Right lobe of liver (tissue), 6 donors: ENCODE results near the gene CYP4F3. TPM values are rescaled to one million over a fixed set of nuclear protein-coding genes. Genes with fewer than 3 reads are reported as not detected.

Experiments used
- ATAC-seq, 4 donors: fragments of 200-7000 bp; cut with Tn5 transposase; one replicate each; pipeline ENCODE4 v1.9.1; 2020; ENCODE audit warnings: mild to moderate bottlenecking in 4 of 4, moderate library complexity in 4 of 4
- DNase-seq, 3 donors: peaks; one replicate each; pipeline ENCODE4 v3.0.0-alpha.2; 2020
- H3K27ac ChIP-seq, 3 donors: fragments of 200-600 bp; one replicate each; pipeline ENCODE4 v1.8.0; 2022
- H3K27me3 ChIP-seq, 2 donors: fragments of 200-600 bp; one replicate each; pipeline ENCODE4 v1.8.0; 2022
- H3K36me3 ChIP-seq, 4 donors: fragments of 200-600 bp; sonication (generic) in 1 of 4; one replicate each; pipeline versions ENCODE4 v1.5.1 to v1.8.0; 2017 to 2022; ENCODE audit warnings: control low read depth in 1 of 4
- H3K4me1 ChIP-seq, 4 donors: fragments of 200-600 bp; sonication (generic) in 1 of 4; one replicate each; pipeline versions ENCODE4 v1.5.1 to v1.8.0; 2017 to 2022; ENCODE audit warnings: control low read depth in 1 of 4
- H3K4me3 ChIP-seq, 3 donors: fragments of 200-600 bp; one replicate each; pipeline ENCODE4 v1.8.0; 2022
- H3K9me3 ChIP-seq, 4 donors: fragments of 200-600 bp; sonication (generic) in 1 of 4; one replicate each; pipeline versions ENCODE4 v1.5.1 to v1.8.0; 2017 to 2022; ENCODE audit warnings: control low read depth in 1 of 4
- CTCF ChIP-seq, 4 donors: fragments of 200-600 bp in 3 of 4; fragments of 450-650 bp in 1 of 4; IDR thresholded peaks; one replicate each; pipeline versions ENCODE4 v1.5.1 to v1.8.0; 2016 to 2022; ENCODE audit warnings: antibody characterized with exemption in 4 of 4, mild to moderate bottlenecking in 2 of 4
- POLR2A ChIP-seq: fragments of 450-650 bp; IDR thresholded peaks from one replicate; pipeline ENCODE4 v1.6.1; 2017; ENCODE audit warnings: antibody characterized with exemption, mild to moderate bottlenecking
- WGBS: methylation state at CpG from one replicate; pipeline ENCODE4 v1.1.6; 2018; ENCODE audit warnings: low coverage, low lambda C conversion rate; ENCODE audit not compliant: insufficient coverage; ENCODE audit errors: missing lambda C conversion rate; 5-methylcytosine and 5-hydroxymethylcytosine counted together
- intact Hi-C, 2 donors: fragments of 100-400 bp; cut with DNase I; formaldehyde crosslinking; loops; one replicate each; pipeline versions ENCODE4 v1.11.2 to v1.14.1; 2022
- total RNA-seq, 6 experiments: library from RNA; depleted of rRNA in 2 of 6; stranded (reverse); fragments of >200 nt in 2 of 6; fragmentation: NEBNext Ultra II Directional in 3 of 6; extraction: Animal tissue kit (Norgen Biotek cat#: 25700) in 3 of 6; gene quantifications; one replicate each; pipeline versions ENCODE4 v1.1.0 to v1.2.4, GENCODE V29; 2016 to 2023
- donor health status: DM: no; HTN: yes; CAD: no.
- donor health status: DM: no; HTN: no; CAD: no.
- donor health status: DM: no; HTN: no; CAD: no.
- donor health status: DM: no; HTN: yes; CAD: no.
- donor health status: DM: no; HTN: yes; CAD: no.

Gene CYP4F3
- total RNA-seq, 6 experiments from 2014 or later = 186 to 573 (median 245) TPM

DNA sequence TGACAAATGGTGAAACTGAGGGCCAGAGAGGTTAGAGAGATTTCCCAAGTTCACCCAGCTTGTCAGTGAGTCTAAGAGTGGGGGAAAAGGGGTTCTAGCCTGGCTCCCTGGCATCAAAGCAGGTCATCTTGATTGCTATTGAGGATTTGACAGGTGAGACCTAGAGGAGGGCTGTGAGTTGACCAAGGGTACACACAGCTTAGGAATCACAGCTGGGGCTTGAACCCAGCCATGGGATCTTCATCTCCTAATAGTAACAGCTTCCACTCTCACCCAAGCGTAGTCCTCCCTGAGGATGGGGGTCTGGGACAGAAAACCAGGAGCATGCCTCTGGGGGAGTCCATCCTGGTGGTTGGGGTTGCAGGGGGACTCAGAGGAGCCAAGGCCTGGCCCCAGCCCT, 18.9 kb upstream of the CYP4F3 start:
- no peaks in the 10 kb centered on the region for H3K9me3 ChIP-seq
- ATAC-seq (peak in 1 of 4 donors; percentile 25), DNase-seq (no peak)
- H3K4me3 ChIP-seq = no peak overlapping the region
- WGBS = 17% methylated on average over 1 of the region's 1 CpG
- TF ChIP-seq POLR2A (no peak), CTCF (IDR thresholded peaks at IDR 0.05) (no peak)
- no peak overlapping the region for H3K27ac ChIP-seq
- intact Hi-C loops = no loop called here
- H3K4me1 ChIP-seq = no peaks in the 10 kb centered on the region
- no peaks in the 10 kb centered on the region for H3K36me3 ChIP-seq
- H3K27me3 ChIP-seq = no peaks in the 10 kb centered on the region

- Histone ChIP-seq H3K27ac (no peak overlapping the region), H3K27me3 (no peaks in the 10 kb centered on the region), H3K4me3 (no peak overlapping the region), H3K36me3 (no peaks in the 10 kb centered on the region), H3K9me3 (no peaks in the 10 kb centered on the region), H3K4me1 (no peaks in the 10 kb centered on the region)
- intact Hi-C loops = no loop called here
- no peak for TF ChIP-seq POLR2A
- no peak for TF ChIP-seq CTCF (IDR thresholded peaks at IDR 0.05)
- WGBS = 33% methylated on average over 4 of the region's 11 CpGs
- ATAC-seq = no peak
- no peak for DNase-seq
Observed at GRCh38 chr19:15622991-15623390, 17.7 kb upstream of the CYP4F3 start.

- WGBS = 8% methylated on average over 5 of the region's 9 CpGs
Observed at GRCh38 chr19:15623711-15624318, 16.9 kb upstream of the CYP4F3 start.

GRCh38 chr19:15628236-15629002, 12.3 kb upstream of the CYP4F3 start:
- no peaks in the 10 kb centered on the region for H3K9me3 ChIP-seq
- H3K4me3 ChIP-seq = no peak overlapping the region
- WGBS = 27% methylated on average over 16 of the region's 22 CpGs
- intact Hi-C loops = no loop called here
- H3K27ac ChIP-seq = no peak overlapping the region
- H3K36me3 ChIP-seq = no peaks in the 10 kb centered on the region
- DNase-seq (no peak), ATAC-seq (no peak)
- H3K4me1 ChIP-seq = peaks cover 0 to 13% (median 0%) of the 10 kb centered on the region in 4 donors
- no peaks in the 10 kb centered on the region for H3K27me3 ChIP-seq
- TF ChIP-seq POLR2A (no peak), CTCF (IDR thresholded peaks at IDR 0.05) (no peak)

More at GRCh38 chr19:15623711-15624318, 16.9 kb upstream of the CYP4F3 start:
- H3K27me3 ChIP-seq = no peaks in the 10 kb centered on the region
- H3K4me1 ChIP-seq = no peaks in the 10 kb centered on the region
- no peak overlapping the region for H3K4me3 ChIP-seq
- ATAC-seq (peak in 1 of 4 donors; percentile 46), DNase-seq (no peak)
- no peaks in the 10 kb centered on the region for H3K9me3 ChIP-seq
- no peaks in the 10 kb centered on the region for H3K36me3 ChIP-seq
- intact Hi-C loops = no loop called here
- TF ChIP-seq CTCF (IDR thresholded peaks at IDR 0.05) (no peak), POLR2A (no peak)
- no peak overlapping the region for H3K27ac ChIP-seq
